Renal pelvis (tissue), 12 donors: ENCODE results near the gene SEC16A. TPM values are rescaled to one million over a fixed set of nuclear protein-coding genes. Genes with fewer than 3 reads are reported as not detected.

Experiments
- DNase-seq: peaks from one replicate; pipeline ENCODE4 v3.0.0-alpha.2; 2013
- long read RNA-seq, 16 experiments: transcript quantifications; one replicate each; lab custom pipeline, GENCODE V29; 2026
- polyA plus RNA-seq, 3 donors: library from polyadenylated mRNA; unstranded; fragments of 120-200 nt; gene quantifications; one replicate each; pipeline ENCODE4 v1.2.1, GENCODE V29; 2013; ENCODE audit not compliant: insufficient read length in 3 of 3

Gene SEC16A
- polyA plus RNA-seq: 10 to 100 TPM; 64.6 to 70.4 (median 68.1) TPM
- long read RNA-seq, donor 1, partial matches to known transcripts: 0 of 11 reads
- long read RNA-seq, donor 1, other reads (novel, unspliced or antisense): 10 of 11 reads
- long read RNA-seq, donor 2, partial matches to known transcripts: 14 of 17 reads
- long read RNA-seq, donor 2, other reads (novel, unspliced or antisense): 0 of 17 reads
- long read RNA-seq, donor 3, partial matches to known transcripts: 15 of 17 reads
- long read RNA-seq, donor 3, other reads (novel, unspliced or antisense): 0 of 17 reads
- long read RNA-seq, donor 4, partial matches to known transcripts: 7 of 9 reads
- long read RNA-seq, donor 4, other reads (novel, unspliced or antisense): 0 of 9 reads
- long read RNA-seq, donor 5, partial matches to known transcripts: 0 of 6 reads
- long read RNA-seq, donor 5, other reads (novel, unspliced or antisense): 6 of 6 reads
- long read RNA-seq, donor 6, partial matches to known transcripts: 20 of 23 reads
- long read RNA-seq, donor 6, other reads (novel, unspliced or antisense): 0 of 23 reads
- long read RNA-seq, donor 7, partial matches to known transcripts: 56 of 59 reads
- long read RNA-seq, donor 7, other reads (novel, unspliced or antisense): 0 of 59 reads
- long read RNA-seq, donor 8, partial matches to known transcripts: 0 of 1 reads
- long read RNA-seq, donor 8, other reads (novel, unspliced or antisense): 0 of 1 reads
- long read RNA-seq, donor 9, partial matches to known transcripts: 13 of 16 reads
- long read RNA-seq, donor 9, other reads (novel, unspliced or antisense): 0 of 16 reads
- long read RNA-seq, donor 10, partial matches to known transcripts: 7 of 29 reads
- long read RNA-seq, donor 10, other reads (novel, unspliced or antisense): 21 of 29 reads
- long read RNA-seq, donor 11, full-length matches to known transcripts: 4 of 36 reads
- long read RNA-seq, donor 11, partial matches to known transcripts: 25 of 36 reads
- long read RNA-seq, donor 11, other reads (novel, unspliced or antisense): 7 of 36 reads
- long read RNA-seq, donor 12, partial matches to known transcripts: 26 of 29 reads
- long read RNA-seq, donor 12, other reads (novel, unspliced or antisense): 0 of 29 reads
- long read RNA-seq, donor 13, partial matches to known transcripts: 0 of 2 reads
- long read RNA-seq, donor 13, other reads (novel, unspliced or antisense): 0 of 2 reads
- long read RNA-seq, donor 14: 0 reads
- long read RNA-seq, donor 15, partial matches to known transcripts: 22 of 24 reads
- long read RNA-seq, donor 15, other reads (novel, unspliced or antisense): 0 of 24 reads
- long read RNA-seq, donor 16, partial matches to known transcripts: 9 of 11 reads
- long read RNA-seq, donor 16, other reads (novel, unspliced or antisense): 0 of 11 reads

- DNase-seq: peak; percentile 98
Measured at GRCh38 chr9:136482793-136483588, at the start of gene SEC16A. Gene SEC16A (minus strand): TSS chr9:136483040. CDS start chr9:136477615, 5,425 bp downstream.

GRCh38 chr9:136531904-136532798, 49.3 kb upstream of the SEC16A start:
- no peak for DNase-seq

GRCh38 chr9:136531186-136531903, 48.5 kb upstream of the SEC16A start:
- no peak for DNase-seq

GRCh38 chr9:136530461-136531089, 47.7 kb upstream of the SEC16A start:
- no peak for DNase-seq

- DNase-seq: no peak
Measured at GRCh38 chr9:136529516-136530460, 46.9 kb upstream of the SEC16A start.

- no peak for DNase-seq
Measured at GRCh38 chr9:136528716-136529341, 46.0 kb upstream of the SEC16A start.

- DNase-seq: no peak
Measured at GRCh38 chr9:136527721-136528710, 45.2 kb upstream of the SEC16A start.

- DNase-seq: no peak
Measured at GRCh38 chr9:136527131-136527530, 44.3 kb upstream of the SEC16A start.

- no peak for DNase-seq
Measured at GRCh38 chr9:136526625-136527066, 43.8 kb upstream of the SEC16A start.

GRCh38 chr9:136525841-136526499, 43.1 kb upstream of the SEC16A start:
- no peak for DNase-seq

- no peak for DNase-seq
Measured at GRCh38 chr9:136525207-136525606, 42.4 kb upstream of the SEC16A start.

- DNase-seq: no peak
Measured at GRCh38 chr9:136522314-136523237, 39.7 kb upstream of the SEC16A start.

GRCh38 chr9:136521537-136521936, 38.7 kb upstream of the SEC16A start:
- no peak for DNase-seq
